ENCODE results near the gene SZT2.
"Not testable (repeated sequence)": the region's sequence is repeated elsewhere in the genome, so short reads cannot be mapped to it uniquely, and the experiment has no call there.

Gene SZT2

GRCh38 chr1:43367904-43368645 is 21.6 kb upstream of the SZT2 start, which contains the start of gene ELOVL1:
Gene ELOVL1 (minus strand): TSS chr1:43368011. CDS start chr1:43365609, 2,402 bp downstream.
- TF ChIP-seq CTCF (conservative IDR thresholded peaks at IDR 0.05) = peak; percentile 26
- peak within 1 kb of the TSS; percentile 91 for H3K27ac ChIP-seq

- TF ChIP-seq CTCF (conservative IDR thresholded peaks at IDR 0.05) = no peak
- peak overlapping the region; percentile 91 for H3K27ac ChIP-seq
Observed at GRCh38 chr1:43368646-43369020, 21.1 kb upstream of the SZT2 start.

GRCh38 chr1:43369779-43370178 is 19.9 kb upstream of the SZT2 start:
- H3K27ac ChIP-seq = not testable (repeated sequence)

- no peak overlapping the region for H3K27ac ChIP-seq
- TF ChIP-seq CTCF (conservative IDR thresholded peaks at IDR 0.05) = no peak
Observed at GRCh38 chr1:43370564-43370963, 19.1 kb upstream of the SZT2 start.

- no peak for TF ChIP-seq CTCF (conservative IDR thresholded peaks at IDR 0.05)
- no peak overlapping the region for H3K27ac ChIP-seq
Observed at GRCh38 chr1:43372172-43372571, 17.5 kb upstream of the SZT2 start.

- no peak for TF ChIP-seq CTCF (conservative IDR thresholded peaks at IDR 0.05)
- H3K27ac ChIP-seq = no peak overlapping the region
Observed at GRCh38 chr1:43373066-43373940, 16.4 kb upstream of the SZT2 start.

- no peak for TF ChIP-seq CTCF (conservative IDR thresholded peaks at IDR 0.05)
Observed at GRCh38 chr1:43376723-43377235, 12.9 kb upstream of the SZT2 start.

More at GRCh38 chr1:43376723-43377235, 12.9 kb upstream of the SZT2 start:
- no peak overlapping the region for H3K27ac ChIP-seq

Measured in VCaP (cell line).